HG03342 (cell line): ENCODE data around the gene ATXN10.
A peak's percentile ranks its signal among the peaks of the same experiment; 100 is the strongest.
"Not testable (repeated sequence)": the region's sequence is repeated elsewhere in the genome, so short reads cannot be mapped to it uniquely, and the experiment has no call there.

Experiments used
- ATAC-seq: cut with Tn5 transposase; IDR thresholded peaks from one replicate; pipeline ENCODE4 v1.9.1; 2021; ENCODE audit warnings: mild to moderate bottlenecking, moderate library complexity; ENCODE audit not compliant: unreplicated experiment

ATXN10 gene

GRCh38 chr22:45642986-45643385 is 28.6 kb upstream of the ATXN10 start:
- no peak for ATAC-seq

- no peak for ATAC-seq
Measured at GRCh38 chr22:45644714-45645113, 26.9 kb upstream of the ATXN10 start.

GRCh38 chr22:45645150-45645525 is 26.5 kb upstream of the ATXN10 start:
- no peak for ATAC-seq

GRCh38 chr22:45645526-45646414 is 25.9 kb upstream of the ATXN10 start:
- ATAC-seq, result no peak

- ATAC-seq, result no peak
Measured at GRCh38 chr22:45647532-45648225, 24.0 kb upstream of the ATXN10 start.

- no peak for ATAC-seq
Measured at GRCh38 chr22:45648301-45649117, 23.1 kb upstream of the ATXN10 start.

GRCh38 chr22:45649809-45650208 is 21.8 kb upstream of the ATXN10 start:
- no peak for ATAC-seq

- no peak for ATAC-seq
Measured at GRCh38 chr22:45650721-45651120, 20.9 kb upstream of the ATXN10 start.

- no peak for ATAC-seq
Measured at GRCh38 chr22:45651931-45652528, 19.6 kb upstream of the ATXN10 start.

GRCh38 chr22:45656577-45656976 is 15.1 kb upstream of the ATXN10 start:
- no peak for ATAC-seq

GRCh38 chr22:45657701-45658100 is 13.9 kb upstream of the ATXN10 start:
- ATAC-seq, result no peak

GRCh38 chr22:45664136-45664646 is 7.4 kb upstream of the ATXN10 start:
- ATAC-seq, result no peak

- no peak for ATAC-seq
Measured at GRCh38 chr22:45667486-45667885, 4.1 kb upstream of the ATXN10 start.

GRCh38 chr22:45670363-45670762 is 1.3 kb upstream of the ATXN10 start:
- not testable (repeated sequence) for ATAC-seq

- ATAC-seq, result no peak
Measured at GRCh38 chr22:45670981-45671782, 452 bp upstream of the ATXN10 start.

GRCh38 chr22:45672564-45673481 is 1.2 kb downstream of the ATXN10 start:
- ATAC-seq, result peak; percentile 12

GRCh38 chr22:45673482-45674175 is 2.0 kb downstream of the ATXN10 start:
- no peak for ATAC-seq

GRCh38 chr22:45676024-45676423 is 4.4 kb downstream of the ATXN10 start:
- ATAC-seq, result no peak
